ENCODE results near the gene MALT1. TPM values are rescaled to one million over a fixed set of nuclear protein-coding genes. Genes with fewer than 3 reads are reported as not detected.

The MALT1 gene
- total RNA-seq, 2 donors from 2014 or later = 87.8 to 108 TPM

Other genes starting within 250 kb of the MALT1 start
- 1 to 10 TPM in 1 of 2 donors, under 1 TPM in 1; 0.65 to 2.6 TPM for gene ALPK2, start 42.4 kb upstream of the MALT1 start, total RNA-seq
- gene ZNF532, start 193.4 kb downstream of the MALT1 start, total RNA-seq = 10 to 100 TPM; 12.9 to 17.7 TPM